Endothelial cell of umbilical vein (primary cell): Measurements from ENCODE around the gene MFGE8.

Experiments used
- CTCF ChIP-seq, 2 donors: IDR thresholded peaks; 1 replicate in 1 of 2; 2 replicates in 1 of 2; pipeline ENCODE4 v1.5.1; 2011; ENCODE audit warnings: low read length in 2 of 2, mild to moderate bottlenecking in 2 of 2, moderate library complexity in 2 of 2, control low read depth in 1 of 2, inconsistent platforms in 1 of 2, low read depth in 1 of 2; ENCODE audit not compliant: insufficient read depth in 1 of 2; ENCODE audit errors: extremely low read depth in 1 of 2
- POLR2A ChIP-seq: IDR thresholded peaks from 2 replicates; pipeline ENCODE4 v1.6.1; 2012; ENCODE audit warnings: low read depth, mild to moderate bottlenecking, control low read depth, low read length
- POLR2AphosphoS5 ChIP-seq: IDR thresholded peaks from 2 replicates; pipeline ENCODE4 v1.6.1; 2012; ENCODE audit warnings: low read depth, mild to moderate bottlenecking, control low read depth, low read length, moderate library complexity; ENCODE audit not compliant: insufficient read depth

GRCh38 chr15:88849376-88850072 lies 63.7 kb downstream of the MFGE8 start:
- TF ChIP-seq CTCF (IDR thresholded peaks at IDR 0.05; ENCODE audit: extremely low read depth in 1 of 2, insufficient read depth in 1 of 2, low read depth in 1 of 2, low read length in 2 of 2) (no peak), POLR2A (no peak), POLR2AphosphoS5 (no peak)
